ENCODE measurements around the gene ANKRD42. TPM values are rescaled to one million over a fixed set of nuclear protein-coding genes. Genes with fewer than 3 reads are reported as not detected.

The ANKRD42 gene
- total and polyA plus RNA-seq, 9 of the 15 experiments (the other 6 are each of a cell fraction or from before 2014, with no cell fraction given): 2.8 to 9.1 (median 6.1) TPM

- TF ChIP-seq USF1 (CRISPR knock-in tag; IDR thresholded peaks at IDR 0.05) (no peak), NEUROD1 (IDR thresholded peaks at IDR 0.05; ENCODE audit: borderline replicate concordance, low read depth, low read length, partially characterized antibody) (peak; percentile 85), KLF1 (tag; IDR thresholded peaks at IDR 0.05) (no peak), MCM7 (IDR thresholded peaks at IDR 0.05) (no peak), HLTF (IDR thresholded peaks at IDR 0.05) (no peak), ZNF583 (CRISPR knock-in tag; IDR thresholded peaks at IDR 0.05) (0 out of 2 replicates have a peak, but pooled peaks have one; percentile 25), PRPF4 (IDR thresholded peaks at IDR 0.05; ENCODE audit: insufficient read depth, low read depth, low read length, poor library complexity, severe bottlenecking) (no peak), PML (IDR thresholded peaks at IDR 0.05; ENCODE audit: low read length) (no peak), RBM25 (IDR thresholded peaks at IDR 0.05; ENCODE audit: low read depth, low read length, severe bottlenecking) (peak; percentile 39), ARID3A (IDR thresholded peaks at IDR 0.05; ENCODE audit: borderline replicate concordance, low read depth, low read length) (no peak), ZKSCAN3 (CRISPR knock-in tag; IDR thresholded peaks at IDR 0.05) (no peak), MITF (IDR thresholded peaks at IDR 0.05) (no peak; the same call in 1 of the 2 replicates), TSC22D4 (tag; IDR thresholded peaks at IDR 0.05) (no peak), ZNF146 (CRISPR knock-in tag; IDR thresholded peaks at IDR 0.05; ENCODE audit: unreplicated experiment) (no peak), BHLHE40 (IDR thresholded peaks at IDR 0.05; ENCODE audit: low read length) (peak; percentile 14; the same call in 1 of the 2 replicates), ESRRA (IDR thresholded peaks at IDR 0.05; ENCODE audit: borderline replicate concordance, low read depth) (no peak), SMARCA4 (IDR thresholded peaks at IDR 0.05) (0 out of 2 replicates have a peak, but pooled peaks have one; percentile 44), SNRNP70 (optimal IDR thresholded peaks at IDR 0.05; ENCODE audit: low read depth, low read length) (no peak), NKRF (IDR thresholded peaks at IDR 0.05; ENCODE audit: borderline replicate concordance) (no peak), JUND (IDR thresholded peaks at IDR 0.05; ENCODE audit: borderline replicate concordance, low read depth, low read length) (no peak), JUND (tag; IDR thresholded peaks at IDR 0.05; ENCODE audit: borderline replicate concordance, low read depth, low read length) (no peak; the same call in 2 of the 3 replicates), ZKSCAN8 (CRISPR knock-in tag; IDR thresholded peaks at IDR 0.05) (no peak), DIDO1 (tag; IDR thresholded peaks at IDR 0.05; ENCODE audit: low read depth) (no peak), ZNF766 (CRISPR knock-in tag; conservative IDR thresholded peaks at IDR 0.05) (peak; percentile 85)
These were observed 37.1 kb upstream of the ANKRD42 start (continued) for GRCh38 chr11:83156144-83156995.
